Measurements from ENCODE around the gene SSBP4. TPM values are rescaled to one million over a fixed set of nuclear protein-coding genes. Genes with fewer than 3 reads are reported as not detected.
A peak's percentile ranks its signal among the peaks of the same experiment; 100 is the strongest.
"Not testable (repeated sequence)": the region's sequence is repeated elsewhere in the genome, so short reads cannot be mapped to it uniquely, and the experiment has no call there.

The SSBP4 gene
- total RNA-seq, 4 donors from 2014 or later = 18.1 to 30.5 (median 27.4) TPM

GRCh38 chr19:18396471-18397241 lies 22.5 kb upstream of the SSBP4 start:
- Histone ChIP-seq H3K9me3 (no peaks in the 10 kb centered on the region), H3K4me1 (peaks cover 13% of the 10 kb centered on the region), H3K36me3 (no peaks in the 10 kb centered on the region), H3K4me3 (peak overlapping the region; percentile 34), H3K27me3 (peaks cover 11% of the 10 kb centered on the region), H3K27ac (no peak overlapping the region)
- WGBS = 64% methylated on average over 7 of the region's 37 CpGs
- no peak for DNase-seq (ENCODE audit: low spot score in 2 of 2)
- TF ChIP-seq EP300 (IDR thresholded peaks at IDR 0.05) (no peak), POLR2AphosphoS5 (IDR thresholded peaks at IDR 0.05) (no peak), CTCF (IDR thresholded peaks at IDR 0.05) (no peak), POLR2A (IDR thresholded peaks at IDR 0.05) (no peak)

GRCh38 chr19:18397242-18398202 lies 21.7 kb upstream of the SSBP4 start, which contains the start of gene LRRC25:
LRRC25 (minus strand) TSS chr19:18397622; CDS start chr19:18396963, 659 bp downstream.
- H3K4me1 ChIP-seq = peaks cover 21% of the 10 kb centered on the region
- no peak for TF ChIP-seq CTCF (IDR thresholded peaks at IDR 0.05)
- TF ChIP-seq POLR2A (IDR thresholded peaks at IDR 0.05) = no peak
- TF ChIP-seq EP300 (IDR thresholded peaks at IDR 0.05) = no peak
- TF ChIP-seq POLR2AphosphoS5 (IDR thresholded peaks at IDR 0.05) = no peak
- no peak within 1 kb of the TSS for H3K27ac ChIP-seq
- peaks cover 11% of the 10 kb centered on the region for H3K27me3 ChIP-seq
- peak within 1 kb of the TSS; percentile 34 for H3K4me3 ChIP-seq
- H3K36me3 ChIP-seq = no peaks in the 10 kb centered on the region
- WGBS = 29% methylated on average over 17 of the region's 33 CpGs
- no peak for DNase-seq (ENCODE audit: low spot score in 2 of 2)
- H3K9me3 ChIP-seq = no peaks in the 10 kb centered on the region

DNA sequence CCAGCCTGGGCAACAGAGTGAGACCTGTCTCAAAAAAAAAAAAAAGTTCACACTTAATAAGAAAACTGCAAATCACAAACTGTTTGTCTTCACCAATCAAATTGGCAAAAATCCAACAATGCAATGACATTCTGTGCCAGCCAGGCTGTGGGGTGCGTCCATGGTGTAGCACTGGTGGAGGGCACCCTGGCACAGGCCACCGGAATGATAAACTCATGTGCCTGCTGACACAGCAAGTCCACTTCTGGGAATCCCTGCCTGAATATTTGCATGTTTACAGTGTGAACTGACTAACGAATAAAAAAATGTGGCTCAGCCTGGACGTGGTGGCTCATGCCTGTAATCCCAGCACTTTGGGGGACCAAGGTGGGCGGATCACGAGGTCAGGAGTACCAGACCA lies 20.2 kb upstream of the SSBP4 start:
- no peak for DNase-seq (ENCODE audit: low spot score in 2 of 2)
- Histone ChIP-seq H3K27ac (no peak overlapping the region), H3K4me1 (peaks cover 21% of the 10 kb centered on the region), H3K4me3 (no peak overlapping the region), H3K36me3 (no peaks in the 10 kb centered on the region), H3K9me3 (no peaks in the 10 kb centered on the region), H3K27me3 (peaks cover 11% of the 10 kb centered on the region)
- 29% methylated on average over 6 of the region's 6 CpGs for WGBS
- TF ChIP-seq POLR2A (IDR thresholded peaks at IDR 0.05) = no peak
- no peak for TF ChIP-seq EP300 (IDR thresholded peaks at IDR 0.05)
- no peak for TF ChIP-seq CTCF (IDR thresholded peaks at IDR 0.05)
- no peak for TF ChIP-seq POLR2AphosphoS5 (IDR thresholded peaks at IDR 0.05)

DNA sequence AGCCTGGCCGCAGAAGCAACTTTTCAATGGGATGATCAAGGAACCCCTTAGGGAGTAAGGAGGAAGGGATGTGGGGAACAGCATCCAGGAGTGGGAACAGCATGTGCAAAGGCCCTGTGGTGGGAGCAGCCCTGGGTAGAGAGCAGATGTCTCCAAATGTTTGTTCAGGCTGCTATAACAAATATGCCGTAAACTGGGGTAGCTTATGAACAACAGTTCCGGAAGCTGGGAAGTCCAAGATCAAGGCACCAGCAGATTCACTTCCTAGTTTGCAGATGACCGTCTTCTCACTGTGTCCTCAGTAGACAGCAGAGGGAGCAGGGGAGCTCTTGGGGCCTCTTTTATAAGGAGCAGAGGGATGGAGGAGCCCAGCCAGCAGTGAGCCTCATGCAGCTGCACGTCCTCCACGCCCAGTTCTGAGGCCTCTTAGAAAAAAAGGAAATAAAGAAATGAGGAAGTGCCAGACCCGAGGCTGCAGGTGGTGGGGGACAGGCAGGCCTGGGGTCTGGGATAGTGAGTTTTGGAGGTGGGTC lies 17.6 kb upstream of the SSBP4 start:
- Histone ChIP-seq H3K27ac (peak overlapping the region; percentile 37), H3K9me3 (no peaks in the 10 kb centered on the region), H3K36me3 (no peaks in the 10 kb centered on the region), H3K27me3 (peaks cover 11% of the 10 kb centered on the region), H3K4me3 (no peak overlapping the region), H3K4me1 (peaks cover 21% of the 10 kb centered on the region)
- no peak for TF ChIP-seq POLR2AphosphoS5 (IDR thresholded peaks at IDR 0.05)
- TF ChIP-seq CTCF (IDR thresholded peaks at IDR 0.05) = peak in 1 of 2 donors; percentile 25
- no peak for TF ChIP-seq POLR2A (IDR thresholded peaks at IDR 0.05)
- TF ChIP-seq EP300 (IDR thresholded peaks at IDR 0.05) = no peak
- 42% methylated on average over 7 of the region's 7 CpGs for WGBS
- DNase-seq (ENCODE audit: low spot score in 2 of 2) = no peak

GRCh38 chr19:18402455-18403248 lies 16.5 kb upstream of the SSBP4 start:
- 75% methylated on average over 18 of the region's 18 CpGs for WGBS
- H3K9me3 ChIP-seq; H3K36me3 ChIP-seq; H3K4me3 ChIP-seq; H3K27me3 ChIP-seq; DNase-seq (ENCODE audit: low spot score in 2 of 2): not testable (repeated sequence)
- Histone ChIP-seq H3K27ac (peak overlapping the region; percentile 37), H3K4me1 (peaks cover 15% of the 10 kb centered on the region)

- not testable (repeated sequence) for H3K36me3 ChIP-seq; H3K27ac ChIP-seq; DNase-seq (ENCODE audit: low spot score in 2 of 2); H3K9me3 ChIP-seq; H3K4me3 ChIP-seq; H3K27me3 ChIP-seq
- peaks cover 14% of the 10 kb centered on the region for H3K4me1 ChIP-seq
- 91% methylated on average over 11 of the region's 11 CpGs for WGBS
Observed at GRCh38 chr19:18405754-18406153, 13.4 kb upstream of the SSBP4 start.

Measured in suprapubic skin (tissue), 4 donors.